NCI-H524 (cell line): ENCODE measurements around the gene SOBP.
A peak's percentile ranks its signal among the peaks of the same experiment; 100 is the strongest.
"Not testable (repeated sequence)": the region's sequence is repeated elsewhere in the genome, so short reads cannot be mapped to it uniquely, and the experiment has no call there.

Experiments used
- DNase-seq, 2 experiments: peaks; one replicate each; lab custom pipeline; 2025; lab: John Stamatoyannopoulos, UW

The SOBP gene

DNA sequence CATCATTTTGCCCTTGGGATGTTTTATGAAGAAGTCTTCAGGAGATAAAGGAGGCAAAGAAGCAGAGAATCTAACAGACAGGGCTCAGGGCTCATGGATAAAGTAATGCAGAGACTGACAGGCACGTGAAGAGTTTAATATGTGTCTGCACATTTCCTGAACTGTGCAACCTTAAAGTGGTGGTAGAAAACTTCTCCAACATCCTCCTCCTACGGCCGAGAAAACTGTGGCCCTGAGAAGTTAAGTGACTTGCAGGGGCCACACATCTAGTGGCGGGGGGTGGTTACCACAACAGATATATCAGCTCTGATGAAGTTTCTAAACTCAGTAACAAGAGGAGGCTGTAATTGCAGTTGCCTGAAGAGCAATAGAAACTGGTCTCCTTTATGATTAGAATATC, 61.0 kb downstream of the SOBP start:
- no peak for DNase-seq

DNA sequence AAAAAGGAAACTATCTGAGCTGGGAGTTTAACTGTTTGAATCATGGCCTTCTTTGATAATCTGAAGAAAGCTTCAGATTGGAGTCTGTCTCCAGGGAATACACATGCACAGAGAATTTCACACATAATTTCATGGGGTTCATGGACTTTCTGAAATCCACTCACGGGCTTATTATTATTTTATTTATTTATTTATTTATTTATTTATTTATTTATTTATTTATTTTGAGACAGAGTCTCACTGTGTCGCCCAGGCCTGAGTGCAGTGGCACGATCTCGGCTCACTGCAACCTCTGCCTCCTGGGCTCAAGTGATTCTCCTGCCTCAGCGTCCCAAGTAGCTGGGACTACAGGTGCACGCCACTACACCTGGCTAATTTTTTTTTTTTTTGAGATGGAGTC, 63.2 kb downstream of the SOBP start:
- not testable (repeated sequence) for DNase-seq

- no peak for DNase-seq
These were observed 64.4 kb downstream of the SOBP start for GRCh38 chr6:107554326-107554725.

- no peak for DNase-seq
These were observed 65.0 kb downstream of the SOBP start for GRCh38 chr6:107554918-107555317.

GRCh38 chr6:107555449-107555848, 65.5 kb downstream of the SOBP start:
- no peak for DNase-seq

- no peak for DNase-seq
These were observed 66.2 kb downstream of the SOBP start for GRCh38 chr6:107556082-107556481.

GRCh38 chr6:107557698-107558097, 67.8 kb downstream of the SOBP start:
- no peak for DNase-seq

GRCh38 chr6:107560657-107561056, 70.7 kb downstream of the SOBP start:
- no peak for DNase-seq

- no peak for DNase-seq
These were observed 71.4 kb downstream of the SOBP start for GRCh38 chr6:107561306-107561705.

DNA sequence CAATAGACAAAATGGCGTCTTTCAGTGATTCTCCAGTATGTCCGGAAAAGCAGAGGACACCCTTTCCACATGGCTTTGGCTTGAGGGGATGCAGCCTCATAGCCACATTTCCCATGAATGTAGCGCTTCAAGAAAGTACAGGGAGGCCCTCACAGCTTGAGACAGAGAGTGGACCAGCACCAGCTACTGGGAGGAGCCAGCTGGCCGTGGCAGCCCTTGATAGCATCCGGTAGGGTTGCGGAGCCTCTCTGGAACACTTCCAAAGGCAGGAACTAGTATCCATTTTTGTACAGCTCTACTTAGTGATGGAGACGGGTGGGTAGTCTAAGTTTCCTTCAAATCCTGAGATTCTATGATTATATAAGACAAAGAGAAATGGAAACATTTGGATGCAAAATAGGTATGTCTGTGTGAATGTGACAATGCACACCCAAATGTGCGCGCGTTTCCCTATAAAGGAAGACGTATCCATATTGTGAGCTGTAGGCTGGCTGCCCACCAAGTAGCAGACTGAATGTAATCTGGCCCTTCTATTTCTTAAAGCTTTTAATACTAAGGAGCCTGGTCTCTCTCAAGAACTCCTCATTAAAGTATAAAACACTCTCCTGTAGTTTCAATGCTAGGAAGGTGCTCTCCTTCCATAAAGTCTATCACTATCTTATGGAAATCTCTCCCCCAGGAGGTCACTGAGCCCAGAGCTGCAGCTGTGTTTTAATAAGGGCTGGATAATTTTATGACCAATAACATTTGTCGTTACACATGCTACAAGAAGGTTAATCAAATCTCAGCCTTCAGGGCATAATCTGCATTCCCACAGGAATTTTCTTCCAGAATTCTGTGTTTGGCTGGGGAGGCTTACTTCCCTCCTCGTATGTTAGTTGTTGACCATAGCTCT, 74.0 kb downstream of the SOBP start:
- DNase-seq: no peak

- DNase-seq: no peak
These were observed 74.7 kb downstream of the SOBP start for GRCh38 chr6:107564589-107564951.

GRCh38 chr6:107565165-107565723, 75.3 kb downstream of the SOBP start:
- no peak for DNase-seq

DNA sequence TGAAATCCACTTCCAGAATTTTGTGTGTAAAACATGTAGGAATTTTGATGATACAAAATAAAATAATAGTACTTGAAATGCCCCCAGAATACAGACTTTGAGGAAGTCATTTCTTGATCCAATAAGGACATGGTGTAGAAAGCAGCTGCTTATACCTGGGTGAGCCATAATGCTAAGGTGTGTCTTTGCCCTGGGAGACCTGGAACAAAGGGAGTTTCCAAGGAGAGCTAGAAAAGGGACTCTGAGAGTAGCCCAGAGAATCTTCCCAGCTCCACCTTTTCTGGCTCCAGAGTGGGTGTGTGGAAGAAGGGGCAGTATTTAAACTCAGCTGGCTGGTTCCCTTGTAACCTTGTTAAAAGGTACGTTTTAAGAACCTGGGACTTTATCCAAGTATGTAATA, 77.7 kb downstream of the SOBP start:
- DNase-seq: no peak

DNA sequence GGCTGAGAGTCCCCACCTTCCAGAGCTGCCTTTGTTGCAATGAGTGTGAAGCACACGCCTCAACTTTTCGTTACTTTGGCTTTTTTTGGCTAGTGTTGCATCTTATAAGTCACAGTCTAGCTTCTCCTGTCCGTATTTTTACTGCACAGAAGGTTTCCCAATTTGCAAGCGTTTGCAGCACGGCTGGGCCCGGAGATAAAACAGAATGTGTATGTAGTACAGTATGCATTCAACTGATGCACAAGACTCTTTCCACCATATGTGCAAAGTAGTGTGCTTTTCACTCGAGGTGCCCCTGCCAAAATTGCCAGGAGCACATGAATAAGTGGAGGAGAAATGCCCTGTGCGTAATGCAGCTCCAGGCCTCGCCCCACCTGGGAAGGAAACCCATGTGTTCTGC, 79.6 kb downstream of the SOBP start:
- no peak for DNase-seq

GRCh38 chr6:107571354-107571753, 81.4 kb downstream of the SOBP start:
- no peak for DNase-seq

- peak in 1 of 2 experiments; percentile 22 for DNase-seq
These were observed 83.0 kb downstream of the SOBP start for GRCh38 chr6:107572886-107573285.

DNA sequence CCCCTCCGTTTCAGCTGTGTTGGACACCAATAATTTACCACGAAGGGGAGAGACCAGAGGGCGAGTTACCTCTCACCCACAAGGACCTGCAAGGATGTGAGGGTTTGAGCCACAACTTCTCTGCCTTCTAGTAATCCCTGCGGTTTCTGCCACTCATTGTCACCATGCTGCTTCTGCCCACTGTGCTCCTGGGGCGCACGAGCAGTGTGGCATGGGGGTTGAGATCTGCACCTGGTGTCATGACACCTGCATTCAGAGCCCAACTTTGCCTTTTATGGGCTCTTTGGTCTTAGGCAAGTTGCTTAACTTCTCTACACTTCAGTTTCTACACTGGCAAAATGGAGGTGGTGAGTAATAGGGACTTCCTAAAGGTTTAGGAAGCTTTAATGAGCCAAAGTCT, 84.9 kb downstream of the SOBP start:
- DNase-seq: no peak

GRCh38 chr6:107576852-107577251, 86.9 kb downstream of the SOBP start:
- no peak for DNase-seq

DNA sequence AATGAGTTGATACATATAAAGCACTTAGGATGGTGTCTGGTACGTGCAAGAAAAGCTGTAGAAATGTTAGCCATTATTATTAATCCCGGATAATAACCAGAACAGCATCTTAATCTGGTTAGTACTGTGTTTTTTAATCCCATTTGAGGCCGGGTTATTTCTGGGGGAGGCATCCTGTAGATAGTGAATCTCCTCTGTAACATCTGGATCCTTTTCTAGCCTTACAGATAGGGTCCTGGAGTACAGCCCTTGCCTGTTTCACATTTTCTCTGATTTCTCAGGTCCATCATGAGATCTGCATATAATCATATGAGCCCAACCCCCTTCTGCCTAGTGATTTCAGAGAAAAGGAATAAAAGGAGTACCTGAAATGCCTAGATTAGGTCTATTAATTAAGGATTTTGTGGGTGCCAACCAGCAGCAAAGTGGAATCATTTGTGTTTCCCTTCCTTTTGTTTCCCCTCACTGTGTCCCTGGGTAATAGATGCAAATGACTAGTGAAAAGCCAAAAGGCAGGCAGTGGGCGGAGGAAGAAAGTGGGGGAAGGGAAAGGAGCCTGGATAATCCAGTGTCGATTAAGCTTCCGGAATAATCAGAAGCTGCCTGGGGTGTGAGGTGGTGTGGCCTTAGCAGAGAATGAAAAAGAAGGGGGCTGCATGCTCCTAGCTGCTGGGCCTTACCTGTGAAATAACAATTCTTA, 88.9 kb downstream of the SOBP start:
- DNase-seq: peak in 1 of 2 experiments; percentile 79

GRCh38 chr6:107579456-107580056, 89.6 kb downstream of the SOBP start:
- no peak for DNase-seq

DNA sequence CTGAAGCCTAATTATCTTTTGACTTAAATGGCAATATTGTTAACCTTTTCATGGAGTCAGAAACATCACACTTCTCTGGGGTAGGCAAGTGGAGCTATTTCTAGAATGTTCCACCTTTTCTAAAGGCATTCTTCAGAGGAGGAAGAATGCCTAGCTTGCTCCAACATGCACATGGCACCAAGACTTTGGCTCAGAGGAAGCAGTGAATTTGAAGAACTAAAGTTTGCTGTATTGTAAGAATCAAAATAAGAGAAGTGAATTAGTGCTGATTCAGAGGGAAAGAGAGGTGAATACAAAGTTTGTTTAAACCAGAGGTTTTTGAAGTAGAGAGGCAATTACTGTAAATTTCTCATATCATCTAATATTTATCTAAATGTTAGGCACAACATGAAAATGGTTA, 92.2 kb downstream of the SOBP start:
- DNase-seq: no peak

GRCh38 chr6:107584726-107585125, 94.8 kb downstream of the SOBP start:
- no peak for DNase-seq
